GM13976 (cell line): ENCODE results near the gene MATK.

Source experiments
- DNase-seq: peaks from one replicate; pipeline ENCODE4 v3.0.0; 2012; ENCODE audit warnings: low spot score
- in situ Hi-C: fragments of 300-500 bp; cut with MboI; formaldehyde crosslinking; loops from one replicate; pipeline ENCODE4 v1.12.0; 2022; ENCODE audit warnings: low sequenced_read_pairs, mixed read lengths, inconsistent platforms; ENCODE audit not compliant: unreplicated experiment
- TF ChIP-seq, protein P1 (sequence below): IDR thresholded peaks from 2 replicates; pipeline ENCODE4 v1.5.1; 2012; ENCODE audit warnings: borderline replicate concordance, mild to moderate bottlenecking; ENCODE audit not compliant: insufficient read depth; ENCODE audit errors: extremely low read depth, missing control alignments, control extremely low read depth

The MATK gene, protein sequence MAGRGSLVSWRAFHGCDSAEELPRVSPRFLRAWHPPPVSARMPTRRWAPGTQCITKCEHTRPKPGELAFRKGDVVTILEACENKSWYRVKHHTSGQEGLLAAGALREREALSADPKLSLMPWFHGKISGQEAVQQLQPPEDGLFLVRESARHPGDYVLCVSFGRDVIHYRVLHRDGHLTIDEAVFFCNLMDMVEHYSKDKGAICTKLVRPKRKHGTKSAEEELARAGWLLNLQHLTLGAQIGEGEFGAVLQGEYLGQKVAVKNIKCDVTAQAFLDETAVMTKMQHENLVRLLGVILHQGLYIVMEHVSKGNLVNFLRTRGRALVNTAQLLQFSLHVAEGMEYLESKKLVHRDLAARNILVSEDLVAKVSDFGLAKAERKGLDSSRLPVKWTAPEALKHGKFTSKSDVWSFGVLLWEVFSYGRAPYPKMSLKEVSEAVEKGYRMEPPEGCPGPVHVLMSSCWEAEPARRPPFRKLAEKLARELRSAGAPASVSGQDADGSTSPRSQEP

GRCh38 chr19:3785938-3786824, at the start of gene MATK:
TSS of gene MATK (minus strand) at chr19:3786381. CDS start at chr19:3785135, 1,246 bp downstream.
- peak; percentile 74 for DNase-seq
- TF ChIP-seq, protein P1, sequence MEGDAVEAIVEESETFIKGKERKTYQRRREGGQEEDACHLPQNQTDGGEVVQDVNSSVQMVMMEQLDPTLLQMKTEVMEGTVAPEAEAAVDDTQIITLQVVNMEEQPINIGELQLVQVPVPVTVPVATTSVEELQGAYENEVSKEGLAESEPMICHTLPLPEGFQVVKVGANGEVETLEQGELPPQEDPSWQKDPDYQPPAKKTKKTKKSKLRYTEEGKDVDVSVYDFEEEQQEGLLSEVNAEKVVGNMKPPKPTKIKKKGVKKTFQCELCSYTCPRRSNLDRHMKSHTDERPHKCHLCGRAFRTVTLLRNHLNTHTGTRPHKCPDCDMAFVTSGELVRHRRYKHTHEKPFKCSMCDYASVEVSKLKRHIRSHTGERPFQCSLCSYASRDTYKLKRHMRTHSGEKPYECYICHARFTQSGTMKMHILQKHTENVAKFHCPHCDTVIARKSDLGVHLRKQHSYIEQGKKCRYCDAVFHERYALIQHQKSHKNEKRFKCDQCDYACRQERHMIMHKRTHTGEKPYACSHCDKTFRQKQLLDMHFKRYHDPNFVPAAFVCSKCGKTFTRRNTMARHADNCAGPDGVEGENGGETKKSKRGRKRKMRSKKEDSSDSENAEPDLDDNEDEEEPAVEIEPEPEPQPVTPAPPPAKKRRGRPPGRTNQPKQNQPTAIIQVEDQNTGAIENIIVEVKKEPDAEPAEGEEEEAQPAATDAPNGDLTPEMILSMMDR: no peak
- in situ Hi-C loops: no loop called here

GRCh38 chr19:3835055-3835435, 48.9 kb upstream of the MATK start:
- in situ Hi-C loops: no loop called here
- TF ChIP-seq, protein P1: no peak
- DNase-seq: no peak

DNA sequence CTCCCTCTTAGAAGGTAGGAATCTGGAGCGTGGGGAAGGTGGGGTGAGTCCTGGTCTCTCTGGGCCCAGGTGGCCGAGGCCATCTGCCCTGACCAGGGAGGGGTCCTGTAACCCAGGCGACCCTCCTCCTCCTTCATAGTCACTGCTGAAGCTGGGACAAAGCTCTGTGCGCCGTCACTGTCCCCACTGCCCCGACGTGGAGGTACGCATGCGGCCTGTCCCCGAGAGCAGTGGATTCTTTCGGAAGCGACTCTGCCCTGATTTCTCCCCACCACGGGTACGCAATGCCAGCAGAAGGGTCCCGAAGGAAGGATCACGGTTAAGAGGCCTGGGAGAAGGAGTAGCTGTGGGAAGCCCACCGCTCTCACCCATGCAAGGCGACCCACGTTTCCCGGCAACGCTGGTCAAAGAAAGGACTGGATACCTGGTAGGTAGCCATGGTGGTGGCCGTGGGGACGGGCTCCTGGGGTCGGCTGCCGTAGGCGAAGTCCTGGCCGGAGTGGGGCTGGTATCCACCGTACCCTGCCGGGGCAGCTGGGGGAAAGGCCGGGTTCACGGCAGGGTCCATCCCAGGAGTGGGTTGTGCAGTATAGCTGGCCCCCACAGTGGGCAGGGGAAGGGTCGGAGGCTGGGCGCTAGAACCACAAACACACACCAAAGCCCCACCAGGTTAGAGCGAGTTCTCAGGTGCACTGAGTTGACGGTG, 48.3 kb upstream of the MATK start:
- TF ChIP-seq, protein P1: no peak
- DNase-seq: no peak
- in situ Hi-C loops: no loop called here

GRCh38 chr19:3833578-3834348, 47.6 kb upstream of the MATK start:
- TF ChIP-seq, protein P1: no peak
- in situ Hi-C loops: no loop called here
- no peak for DNase-seq

GRCh38 chr19:3832001-3832400, 45.8 kb upstream of the MATK start:
- DNase-seq: no peak
- TF ChIP-seq, protein P1: no peak
- in situ Hi-C loops: no loop called here
